ENCODE data around the gene ADGRG6.

GRCh38 chr6:142478117-142478516, 176.3 kb downstream of the ADGRG6 start:
- no peak for TF ChIP-seq POLR2A (IDR thresholded peaks at IDR 0.05; ENCODE audit: low read depth, low read length)
- no peak for TF ChIP-seq TAF1 (IDR thresholded peaks at IDR 0.05; ENCODE audit: low read depth, low read length)
- no peak for TF ChIP-seq POU2F2 (IDR thresholded peaks at IDR 0.05; ENCODE audit: low read depth, low read length)
